GM12878 (cell line): ENCODE measurements around the gene HTR6. TPM values are rescaled to one million over a fixed set of nuclear protein-coding genes. Genes with fewer than 3 reads are reported as not detected.

Experiments used
- ATAC-seq: fragments of 200-7000 bp; cut with Tn5 transposase; 3 replicates; pipeline ENCODE4 v1.9.1; 2020; ENCODE audit warnings: mild to moderate bottlenecking, moderate library complexity
- BruUV-seq: library from RNA; stranded (reverse); fragments of 400-500 nt; replicated peaks from 2 replicates; lab custom pipeline; 2021; lab: Mats Ljungman, UMichigan
- CTCF ChIA-PET: fragments of 300-600 bp; sonication (Branson Sonifier 250); formaldehyde crosslinking; extraction: SDS; loops from one replicate; lab custom pipeline; 2021; ENCODE audit warnings: inconsistent platforms; lab: Yijun Ruan, JAX
- POLR2A ChIA-PET: fragments of 350-600 bp; formaldehyde crosslinking; extraction: SDS; loops from one replicate; lab custom pipeline; 2021; ENCODE audit warnings: inconsistent platforms; lab: Charles Lee
- RAD21 ChIA-PET: fragments of 300-600 bp; sonication (Branson Sonifier 250); formaldehyde crosslinking; loops from one replicate; lab custom pipeline; 2023; ENCODE audit warnings: antibody characterized with exemption; ENCODE audit not compliant: unreplicated experiment; lab: Charles Lee
- SMC1A ChIA-PET: fragments of 300-600 bp; sonication (Branson Sonifier 250); formaldehyde crosslinking; loops from one replicate; lab custom pipeline; 2023; ENCODE audit not compliant: unreplicated experiment, uncharacterized antibody; lab: Charles Lee
- DNase-seq: peaks from one replicate; pipeline ENCODE4 v3.0.0-alpha.2; 2011; ENCODE audit warnings: low read depth, low spot score
- FAIRE-seq: peaks from 3 replicates; lab custom pipeline; 2011; peaks lifted over from hg19 to GRCh38; lab: Jason Lieb, UNC
- H2AFZ ChIP-seq: 2 replicates; pipeline ENCODE4 v1.6.0; 2011; ENCODE audit warnings: low read depth, low read length, control low read depth; ENCODE audit not compliant: control insufficient read depth
- H3K27ac ChIP-seq: 2 replicates; pipeline ENCODE4 v1.5.1; 2011; ENCODE audit warnings: control low read depth; ENCODE audit not compliant: control insufficient read depth, insufficient read depth
- H3K27me3 ChIP-seq, 2 experiments: replicated peaks in 1 of 2; 2 replicates each; pipeline versions ENCODE4 v1.6.0 to v1.6.1; 2011; ENCODE audit warnings: low read length in 1 of 2; ENCODE audit not compliant: control insufficient read depth in 2 of 2, insufficient read depth in 2 of 2
- H3K36me3 ChIP-seq, 2 experiments: 2 replicates each; pipeline ENCODE4 v1.5.1; 2011; ENCODE audit warnings: low read length in 1 of 2; ENCODE audit not compliant: control insufficient read depth in 2 of 2, insufficient read depth in 2 of 2
- H3K4me1 ChIP-seq: 2 replicates; pipeline ENCODE4 v1.6.1; 2011; ENCODE audit warnings: mild to moderate bottlenecking, low read length, moderate library complexity, mixed read lengths; ENCODE audit not compliant: control insufficient read depth, insufficient read depth
- H3K4me2 ChIP-seq: 2 replicates; pipeline ENCODE4 v1.6.0; 2011; ENCODE audit warnings: control low read depth; ENCODE audit not compliant: control insufficient read depth, insufficient read depth
- H3K4me3 ChIP-seq: fragments of 200-600 bp; sonication (generic); 2 replicates; pipeline ENCODE4 v1.5.1; 2016
- H3K79me2 ChIP-seq: 2 replicates; pipeline ENCODE4 v1.6.0; 2011; ENCODE audit warnings: low read length; ENCODE audit not compliant: control insufficient read depth, insufficient read depth
- H3K9ac ChIP-seq: 2 replicates; pipeline ENCODE4 v1.8.0; 2011; ENCODE audit warnings: low read length, control low read depth, mixed read lengths; ENCODE audit not compliant: control insufficient read depth, insufficient read depth
- H3K9me3 ChIP-seq: replicated peaks from 3 replicates; pipeline ENCODE4 v1.5.1; 2011; ENCODE audit warnings: mild to moderate bottlenecking, low read length; ENCODE audit not compliant: control insufficient read depth, insufficient read depth
- H4K20me1 ChIP-seq: 2 replicates; pipeline ENCODE4 v1.6.0; 2011; ENCODE audit not compliant: control insufficient read depth, insufficient read depth
- BCL11A ChIP-seq: IDR thresholded peaks from 2 replicates; pipeline ENCODE4 v1.6.1; 2011; ENCODE audit warnings: low read depth, low read length
- BCL3 ChIP-seq: IDR thresholded peaks from 2 replicates; pipeline ENCODE4 v1.6.1; 2011; ENCODE audit warnings: borderline replicate concordance, low read depth, mild to moderate bottlenecking, moderate library complexity, low read length; ENCODE audit not compliant: insufficient read depth, poor library complexity, severe bottlenecking
- CHD4 ChIP-seq: fragments of 200-600 bp; sonication (generic); IDR thresholded peaks from 2 replicates; pipeline ENCODE4 v1.6.1; 2016; ENCODE audit warnings: mild to moderate bottlenecking
- IRF3 ChIP-seq: fragments of 450-650 bp; IDR thresholded peaks from 2 replicates; pipeline ENCODE4 v1.6.1; 2014; ENCODE audit warnings: mild to moderate bottlenecking
- JUNB ChIP-seq: IDR thresholded peaks from 2 replicates; pipeline ENCODE4 v1.6.1; 2016; ENCODE audit warnings: antibody characterized with exemption, mild to moderate bottlenecking
- KLF5 ChIP-seq: fragments of 450-650 bp; IDR thresholded peaks from 2 replicates; pipeline ENCODE4 v1.6.1; 2014; ENCODE audit warnings: mild to moderate bottlenecking; ENCODE audit not compliant: partially characterized antibody
- MEF2A ChIP-seq: IDR thresholded peaks from 2 replicates; pipeline ENCODE4 v1.6.1; 2011; ENCODE audit warnings: low read depth, mild to moderate bottlenecking, low read length, moderate library complexity; ENCODE audit not compliant: insufficient read depth
- MTA3 ChIP-seq: IDR thresholded peaks from 2 replicates; pipeline ENCODE4 v1.6.1; 2012; ENCODE audit warnings: low read length, inconsistent platforms, borderline replicate concordance
- RUNX3 ChIP-seq: IDR thresholded peaks from 2 replicates; pipeline ENCODE4 v1.6.1; 2012; ENCODE audit warnings: low read length, inconsistent platforms
- SMARCA5 ChIP-seq: fragments of 450-650 bp; IDR thresholded peaks from 2 replicates; pipeline ENCODE4 v1.6.1; 2017; ENCODE audit warnings: mild to moderate bottlenecking
- SUPT20H ChIP-seq: IDR thresholded peaks from 2 replicates; pipeline ENCODE4 v1.6.1; 2011; ENCODE audit warnings: low read depth, mild to moderate bottlenecking, low read length, moderate library complexity, borderline replicate concordance; ENCODE audit not compliant: control insufficient read depth
- USF2 ChIP-seq: IDR thresholded peaks from 2 replicates; pipeline ENCODE4 v1.6.1; 2011; ENCODE audit warnings: low read depth, low read length, improper control_type of control experiment, borderline replicate concordance
- WRNIP1 ChIP-seq: IDR thresholded peaks from 2 replicates; pipeline ENCODE4 v1.6.1; 2011; ENCODE audit warnings: low read depth, low read length, improper control_type of control experiment, borderline replicate concordance
- ZBED1 ChIP-seq: IDR thresholded peaks from 2 replicates; pipeline ENCODE4 v1.6.1; 2016; ENCODE audit warnings: borderline replicate concordance
- ZNF687 ChIP-seq: fragments of 450-650 bp; IDR thresholded peaks from 2 replicates; pipeline ENCODE4 v1.6.1; 2017; ENCODE audit warnings: mild to moderate bottlenecking, moderate library complexity
- WGBS: methylation state at CpG from one replicate; pipeline ENCODE4 v1.1.6; 2016; ENCODE audit warnings: low lambda C conversion rate; ENCODE audit not compliant: insufficient replicate concordance, insufficient coverage; ENCODE audit errors: missing lambda C conversion rate; 5-methylcytosine and 5-hydroxymethylcytosine counted together
- in situ Hi-C: fragments of 300-500 bp; cut with MboI; formaldehyde crosslinking; loops from 9 replicates; pipeline ENCODE4 v1.14.3; 2018; ENCODE audit warnings: mixed read lengths
- intact Hi-C: fragments of 100-400 bp; cut with micrococcal nuclease; formaldehyde crosslinking; loops from one replicate; pipeline ENCODE4 v1.14.2; 2022; ENCODE audit not compliant: unreplicated experiment
- polyA plus RNA-seq, 11 experiments: library from polyadenylated mRNA; depleted of rRNA in 4 of 11; unstranded in 6 of 11; stranded (reverse) in 5 of 11; fragments of >200 nt; fragmentation: Nextera tagmentation in 4 of 11; fragmentation: Illumina TruSeq in 1 of 11; extraction: Ambion mirVana in 4 of 11; extraction: Trizol in 1 of 11; gene quantifications; 1 replicate in 1 of 11; 2 replicates in 10 of 11; pipeline versions ENCODE4 v1.2.1 to v1.2.3, GENCODE V29; 2011 to 2016; ENCODE audit warnings: inconsistent platforms in 2 of 11, missing spikeins in 2 of 11, low read depth in 1 of 11
- total RNA-seq, 4 experiments: library from RNA; depleted of rRNA in 3 of 4; stranded (reverse); fragments of >200 nt in 3 of 4; fragmentation: Illumina TruSeq in 1 of 4; extraction: Trizol in 1 of 4; gene quantifications; 2 replicates each; pipeline versions ENCODE4 v1.2.1 to v1.2.3, GENCODE V29; 2013 to 2021

The HTR6 gene
- total and polyA plus RNA-seq, 10 of the 15 experiments (the other 5 are each of a cell fraction or from before 2014, with no cell fraction given): 0.03 to 5.3 (median 1.7) TPM; not detected in 2

- Histone ChIP-seq H3K4me3 (no peak overlapping the region; the same call in 1 of the 2 replicates), H3K36me3 (peaks cover 2 to 11% of the 10 kb centered on the region in 2 experiments)
- CTCF ChIA-PET: interaction anchor here (1.1 kb wide), 1 partner anchor 16 kb away, joined by 3 read pairs; no protein-coding TSS in a partner anchor
- TF ChIP-seq ZBED1 (no peak), SMARCA5 (no peak), CHD4 (no peak), WRNIP1 (no peak), USF2 (no peak), MEF2A (no peak), MTA3 (no peak), IRF3 (no peak), SUPT20H (no peak), RUNX3 (no peak), BCL11A (no peak), KLF5 (no peak), BCL3 (no peak), ZNF687 (no peak), JUNB (no peak)
These were observed 44.8 kb upstream of the HTR6 start for GRCh38 chr1:19619697-19620384.

More at GRCh38 chr1:19619697-19620384, 44.8 kb upstream of the HTR6 start:
- Histone ChIP-seq H3K27me3 (no peaks in the 10 kb centered on the region), H3K27ac (no peak overlapping the region), H3K79me2 (peaks cover 2% of the 10 kb centered on the region), H2AFZ (no peak overlapping the region), H3K4me1 (no peaks in the 10 kb centered on the region), H3K9ac (no peak overlapping the region), H4K20me1 (no peaks in the 10 kb centered on the region), H3K9me3 (no peaks in the 10 kb centered on the region), H3K4me2 (no peak overlapping the region)
- WGBS: 92% methylated on average over 3 of the region's 3 CpGs
- ChIA-PET RAD21 (no interaction called here), POLR2A (no interaction called here), SMC1A (no interaction called here)
- ATAC-seq (no peak), FAIRE-seq (no peak), DNase-seq (no peak)
- BruUV-seq: no TSS peak
- in situ Hi-C loops (no loop called here), intact Hi-C loops (no loop called here)
